GM23248 (cell line): Measurements from ENCODE around the gene GRAMD1B.

Experiments
- EZH2 ChIP-seq: fragments of 200-600 bp; sonication (generic); IDR thresholded peaks from 2 replicates; pipeline ENCODE4 v1.6.1; 2018; ENCODE audit warnings: antibody characterized with exemption, mild to moderate bottlenecking; ENCODE audit not compliant: insufficient read depth, poor library complexity, severe bottlenecking
- EZH2phosphoT487 ChIP-seq: fragments of 200-600 bp; sonication (generic); IDR thresholded peaks from 2 replicates; pipeline ENCODE4 v1.6.1; 2018; ENCODE audit warnings: antibody characterized with exemption, moderate library complexity, mild to moderate bottlenecking, low read depth; ENCODE audit not compliant: insufficient read depth

DNA sequence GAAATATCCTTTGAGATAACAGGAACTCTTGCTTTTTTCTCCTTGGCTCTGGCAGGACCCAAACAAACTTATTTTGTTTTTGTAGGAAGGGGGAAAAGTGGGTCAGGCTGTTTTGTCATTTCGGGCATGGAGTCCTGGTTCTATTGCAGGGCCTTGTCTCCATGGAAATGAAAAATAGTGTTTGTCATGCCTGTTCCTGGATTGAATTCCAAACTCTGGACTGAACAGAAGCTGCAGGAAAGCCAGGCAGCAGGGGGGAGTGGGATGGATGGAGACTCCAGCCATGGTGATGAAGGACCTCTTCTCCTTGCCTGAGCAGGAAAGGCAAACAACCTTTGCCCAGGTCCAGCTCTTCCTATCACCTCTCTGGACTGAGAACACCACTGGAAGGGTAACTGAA lies 137.4 kb downstream of the GRAMD1B start:
- TF ChIP-seq EZH2 (no peak), EZH2phosphoT487 (no peak)
